ENCODE results near the gene MRPL12.
A peak's percentile ranks its signal among the peaks of the same experiment; 100 is the strongest.

The MRPL12 gene

GRCh38 chr17:81694810-81695209 lies 8.4 kb upstream of the MRPL12 start:
- no peak for DNase-seq
- POLR2A ChIA-PET: no interaction called here
- no peaks in the 10 kb centered on the region for H3K27me3 ChIP-seq (replicated peaks in 2 of 5; ENCODE audit: control insufficient read depth in 4 of 5, insufficient read depth in 5 of 5, low read length in 4 of 5)
- no peaks in the 10 kb centered on the region for H3K9me3 ChIP-seq (ENCODE audit: control extremely low read depth in 1 of 5, control insufficient read depth in 4 of 5, insufficient read depth in 2 of 5, low read depth in 1 of 5, low read length in 4 of 5)
- 100% methylated on average over 10 of the region's 19 CpGs for WGBS (ENCODE audit: insufficient coverage)
- no peaks in the 10 kb centered on the region for H3K4me1 ChIP-seq (ENCODE audit: control extremely low read depth in 1 of 4, control insufficient read depth in 4 of 4, insufficient read depth in 4 of 4, low read length in 3 of 4)
- no peak overlapping the region for H3K4me3 ChIP-seq (ENCODE audit: control insufficient read depth in 1 of 7, extremely low read depth in 1 of 7, insufficient read depth in 4 of 7, low read depth in 2 of 7, low read length in 6 of 7)
- CTCF ChIA-PET: no interaction called here
- peaks cover 10 to 92% (median 50%) of the 10 kb centered on the region in 4 experiments for H3K36me3 ChIP-seq (ENCODE audit: control insufficient read depth in 4 of 4, insufficient read depth in 4 of 4, low read length in 3 of 4)
- H3K27ac ChIP-seq (ENCODE audit: insufficient read depth in 1 of 2, low read depth in 1 of 2, low read length in 2 of 2, poor library complexity in 1 of 2, severe bottlenecking in 2 of 2): no peak overlapping the region

- Histone ChIP-seq H3K27ac (ENCODE audit: insufficient read depth in 1 of 2, low read depth in 1 of 2, low read length in 2 of 2, poor library complexity in 1 of 2, severe bottlenecking in 2 of 2) (no peak overlapping the region), H3K27me3 (replicated peaks in 2 of 5; ENCODE audit: control insufficient read depth in 4 of 5, insufficient read depth in 5 of 5, low read length in 4 of 5) (no peaks in the 10 kb centered on the region), H3K9me3 (ENCODE audit: control extremely low read depth in 1 of 5, control insufficient read depth in 4 of 5, insufficient read depth in 2 of 5, low read depth in 1 of 5, low read length in 4 of 5) (no peaks in the 10 kb centered on the region), H3K4me1 (ENCODE audit: control extremely low read depth in 1 of 4, control insufficient read depth in 4 of 4, insufficient read depth in 4 of 4, low read length in 3 of 4) (no peaks in the 10 kb centered on the region), H3K36me3 (ENCODE audit: control insufficient read depth in 4 of 4, insufficient read depth in 4 of 4, low read length in 3 of 4) (peaks cover 10 to 88% (median 47%) of the 10 kb centered on the region in 4 experiments), H3K4me3 (ENCODE audit: control insufficient read depth in 1 of 7, extremely low read depth in 1 of 7, insufficient read depth in 4 of 7, low read depth in 2 of 7, low read length in 6 of 7) (no peak overlapping the region)
- DNase-seq: no peak
- ChIA-PET CTCF (interaction anchor here (0.5 to 1.1 kb wide), 2 partner anchors 10 to 32 kb away, joined by 3 read pairs; no protein-coding TSS in a partner anchor), POLR2A (no interaction called here)
- 97% methylated on average over 6 of the region's 6 CpGs for WGBS (ENCODE audit: insufficient coverage)
Observed at GRCh38 chr17:81695211-81695610, 8.0 kb upstream of the MRPL12 start.

GRCh38 chr17:81695801-81696200 lies 7.4 kb upstream of the MRPL12 start:
- H3K27ac ChIP-seq (ENCODE audit: insufficient read depth in 1 of 2, low read depth in 1 of 2, low read length in 2 of 2, poor library complexity in 1 of 2, severe bottlenecking in 2 of 2): no peak overlapping the region
- peaks cover 8 to 85% (median 47%) of the 10 kb centered on the region in 4 experiments for H3K36me3 ChIP-seq (ENCODE audit: control insufficient read depth in 4 of 4, insufficient read depth in 4 of 4, low read length in 3 of 4)
- no peak overlapping the region for H3K4me3 ChIP-seq (ENCODE audit: control insufficient read depth in 1 of 7, extremely low read depth in 1 of 7, insufficient read depth in 4 of 7, low read depth in 2 of 7, low read length in 6 of 7)
- WGBS (ENCODE audit: insufficient coverage): 97% methylated on average over 22 of the region's 22 CpGs
- DNase-seq: no peak
- peaks cover 0 to 2% (median 0%) of the 10 kb centered on the region in 4 experiments for H3K4me1 ChIP-seq (ENCODE audit: control extremely low read depth in 1 of 4, control insufficient read depth in 4 of 4, insufficient read depth in 4 of 4, low read length in 3 of 4)
- no peaks in the 10 kb centered on the region for H3K9me3 ChIP-seq (ENCODE audit: control extremely low read depth in 1 of 5, control insufficient read depth in 4 of 5, insufficient read depth in 2 of 5, low read depth in 1 of 5, low read length in 4 of 5)
- no peaks in the 10 kb centered on the region for H3K27me3 ChIP-seq (replicated peaks in 2 of 5; ENCODE audit: control insufficient read depth in 4 of 5, insufficient read depth in 5 of 5, low read length in 4 of 5)
- CTCF ChIA-PET: interaction anchor here (0.5 to 1.1 kb wide), 3 partner anchors 11 to 33 kb away, joined by 3 to 4 read pairs (median 3); no protein-coding TSS in a partner anchor
- POLR2A ChIA-PET: no interaction called here

- Histone ChIP-seq H3K9me3 (ENCODE audit: control extremely low read depth in 1 of 5, control insufficient read depth in 4 of 5, insufficient read depth in 2 of 5, low read depth in 1 of 5, low read length in 4 of 5) (no peaks in the 10 kb centered on the region), H3K36me3 (ENCODE audit: control insufficient read depth in 4 of 4, insufficient read depth in 4 of 4, low read length in 3 of 4) (peaks cover 8 to 85% (median 49%) of the 10 kb centered on the region in 4 experiments), H3K4me3 (ENCODE audit: control insufficient read depth in 1 of 7, extremely low read depth in 1 of 7, insufficient read depth in 4 of 7, low read depth in 2 of 7, low read length in 6 of 7) (no peak overlapping the region), H3K27ac (ENCODE audit: insufficient read depth in 1 of 2, low read depth in 1 of 2, low read length in 2 of 2, poor library complexity in 1 of 2, severe bottlenecking in 2 of 2) (no peak overlapping the region), H3K4me1 (ENCODE audit: control extremely low read depth in 1 of 4, control insufficient read depth in 4 of 4, insufficient read depth in 4 of 4, low read length in 3 of 4) (peaks cover 0 to 8% (median 3%) of the 10 kb centered on the region in 4 experiments), H3K27me3 (replicated peaks in 2 of 5; ENCODE audit: control insufficient read depth in 4 of 5, insufficient read depth in 5 of 5, low read length in 4 of 5) (no peaks in the 10 kb centered on the region)
- WGBS (ENCODE audit: insufficient coverage): 98% methylated on average over 37 of the region's 40 CpGs
- no peak for DNase-seq
- CTCF ChIA-PET: interaction anchor here (1.0 to 1.1 kb wide), 2 partner anchors 12 to 21 kb away, joined by 3 to 4 read pairs; no protein-coding TSS in a partner anchor
- POLR2A ChIA-PET: no interaction called here
Observed at GRCh38 chr17:81696218-81696941, 6.8 kb upstream of the MRPL12 start.

- Histone ChIP-seq H3K27ac (ENCODE audit: insufficient read depth in 1 of 2, low read depth in 1 of 2, low read length in 2 of 2, poor library complexity in 1 of 2, severe bottlenecking in 2 of 2) (no peak overlapping the region), H3K27me3 (replicated peaks in 2 of 5; ENCODE audit: control insufficient read depth in 4 of 5, insufficient read depth in 5 of 5, low read length in 4 of 5) (no peaks in the 10 kb centered on the region), H3K9me3 (ENCODE audit: control extremely low read depth in 1 of 5, control insufficient read depth in 4 of 5, insufficient read depth in 2 of 5, low read depth in 1 of 5, low read length in 4 of 5) (no peaks in the 10 kb centered on the region), H3K36me3 (ENCODE audit: control insufficient read depth in 4 of 4, insufficient read depth in 4 of 4, low read length in 3 of 4) (peaks cover 8 to 79% (median 45%) of the 10 kb centered on the region in 4 experiments), H3K4me1 (ENCODE audit: control extremely low read depth in 1 of 4, control insufficient read depth in 4 of 4, insufficient read depth in 4 of 4, low read length in 3 of 4) (peaks cover 0 to 19% (median 14%) of the 10 kb centered on the region in 4 experiments), H3K4me3 (ENCODE audit: control insufficient read depth in 1 of 7, extremely low read depth in 1 of 7, insufficient read depth in 4 of 7, low read depth in 2 of 7, low read length in 6 of 7) (no peak overlapping the region)
- WGBS (ENCODE audit: insufficient coverage): 96% methylated on average over 21 of the region's 25 CpGs
- ChIA-PET POLR2A (interaction anchor here (1.0 kb wide), 1 partner anchor 14 kb away, joined by 3 read pairs; the partner anchor contains the start of genes ARL16 and HGS), CTCF (no interaction called here)
- DNase-seq: no peak
Observed at GRCh38 chr17:81697261-81698044, 5.7 kb upstream of the MRPL12 start.

GRCh38 chr17:81700353-81701287 lies 2.5 kb upstream of the MRPL12 start:
- no peaks in the 10 kb centered on the region for H3K9me3 ChIP-seq (ENCODE audit: control extremely low read depth in 1 of 5, control insufficient read depth in 4 of 5, insufficient read depth in 2 of 5, low read depth in 1 of 5, low read length in 4 of 5)
- CTCF ChIA-PET: interaction anchor here (3.0 kb wide), 1 partner anchor 24 kb away, joined by 19 read pairs; no protein-coding TSS in a partner anchor
- POLR2A ChIA-PET: no interaction called here
- peaks cover 7 to 59% (median 31%) of the 10 kb centered on the region in 4 experiments for H3K36me3 ChIP-seq (ENCODE audit: control insufficient read depth in 4 of 4, insufficient read depth in 4 of 4, low read length in 3 of 4)
- H3K27ac ChIP-seq (ENCODE audit: insufficient read depth in 1 of 2, low read depth in 1 of 2, low read length in 2 of 2, poor library complexity in 1 of 2, severe bottlenecking in 2 of 2): peak overlapping the region in 1 of 2 experiments; percentile 34
- DNase-seq: no peak
- 93% methylated on average over 22 of the region's 25 CpGs for WGBS (ENCODE audit: insufficient coverage)
- H3K27me3 ChIP-seq (replicated peaks in 2 of 5; ENCODE audit: control insufficient read depth in 4 of 5, insufficient read depth in 5 of 5, low read length in 4 of 5): no peaks in the 10 kb centered on the region
- peaks cover 0 to 33% (median 30%) of the 10 kb centered on the region in 4 experiments for H3K4me1 ChIP-seq (ENCODE audit: control extremely low read depth in 1 of 4, control insufficient read depth in 4 of 4, insufficient read depth in 4 of 4, low read length in 3 of 4)
- no peak overlapping the region for H3K4me3 ChIP-seq (ENCODE audit: control insufficient read depth in 1 of 7, extremely low read depth in 1 of 7, insufficient read depth in 4 of 7, low read depth in 2 of 7, low read length in 6 of 7)

All from common myeloid progenitor, CD34-positive (primary cell).